Common myeloid progenitor, CD34-positive (primary cell): ENCODE results near the gene OR52N2.

Source experiments
- CTCF ChIA-PET: fragments of 350-600 bp; sonication (Branson Sonifier 250); formaldehyde crosslinking; loops from one replicate; lab custom pipeline; 2021; ENCODE audit warnings: antibody characterized with exemption; lab: Charles Lee
- POLR2A ChIA-PET: fragments of 350-600 bp; sonication (Branson Sonifier 250); formaldehyde crosslinking; loops from one replicate; lab custom pipeline; 2021; ENCODE audit warnings: antibody characterized with exemption; lab: Charles Lee
- DNase-seq, 3 donors: peaks; one replicate each; pipeline versions ENCODE4 v3.0.0 to v3.0.0-alpha.2; 2013
- H3K27ac ChIP-seq, 2 experiments: 1 replicate in 1 of 2; 2 replicates in 1 of 2; pipeline ENCODE4 v1.7.0; 2013; ENCODE audit warnings: inconsistent platforms in 2 of 2, low read length in 2 of 2, mild to moderate bottlenecking in 2 of 2, low read depth in 1 of 2, moderate library complexity in 1 of 2; ENCODE audit not compliant: severe bottlenecking in 2 of 2, insufficient read depth in 1 of 2, poor library complexity in 1 of 2
- H3K27me3 ChIP-seq, 5 experiments: replicated peaks in 2 of 5; 1 replicate in 3 of 5; 2 replicates in 2 of 5; pipeline versions ENCODE4 v1.6.1 to v1.7.0; 2013; ENCODE audit warnings: low read length in 4 of 5, mild to moderate bottlenecking in 2 of 5, moderate library complexity in 2 of 5, inconsistent platforms in 1 of 5; ENCODE audit not compliant: insufficient read depth in 5 of 5, control insufficient read depth in 4 of 5
- H3K36me3 ChIP-seq, 4 experiments: 1 replicate in 2 of 4; 2 replicates in 2 of 4; pipeline versions ENCODE4 v1.6.1 to v1.7.0; 2013; ENCODE audit warnings: low read length in 3 of 4, control low read depth in 1 of 4, mild to moderate bottlenecking in 1 of 4; ENCODE audit not compliant: control insufficient read depth in 4 of 4, insufficient read depth in 4 of 4
- H3K4me1 ChIP-seq, 4 experiments: 1 replicate in 3 of 4; 2 replicates in 1 of 4; pipeline versions ENCODE4 v1.6.1 to v1.7.1; 2013; ENCODE audit warnings: low read length in 3 of 4, mild to moderate bottlenecking in 3 of 4, control low read depth in 1 of 4, inconsistent platforms in 1 of 4, moderate library complexity in 1 of 4; ENCODE audit not compliant: control insufficient read depth in 4 of 4, insufficient read depth in 4 of 4; ENCODE audit errors: control extremely low read depth in 1 of 4
- H3K4me3 ChIP-seq, 7 experiments: 1 replicate in 4 of 7; 2 replicates in 3 of 7; pipeline versions ENCODE4 v1.5.1 to v1.7.0; 2013; ENCODE audit warnings: mild to moderate bottlenecking in 7 of 7, low read length in 6 of 7, moderate library complexity in 6 of 7, inconsistent platforms in 2 of 7, low read depth in 2 of 7, control low read depth in 1 of 7; ENCODE audit not compliant: insufficient read depth in 4 of 7, control insufficient read depth in 1 of 7; ENCODE audit errors: extremely low read depth in 1 of 7
- H3K9me3 ChIP-seq, 5 experiments: 1 replicate in 4 of 5; 2 replicates in 1 of 5; pipeline versions ENCODE4 v1.6.1 to v1.7.1; 2013; ENCODE audit warnings: low read length in 4 of 5, mild to moderate bottlenecking in 2 of 5, inconsistent platforms in 1 of 5, low read depth in 1 of 5, moderate library complexity in 1 of 5; ENCODE audit not compliant: control insufficient read depth in 4 of 5, insufficient read depth in 2 of 5; ENCODE audit errors: control extremely low read depth in 1 of 5
- WGBS: methylation state at CpG from one replicate; pipeline ENCODE4 v1.1.5; 2013; ENCODE audit not compliant: insufficient coverage; 5-methylcytosine and 5-hydroxymethylcytosine counted together

The OR52N2 gene

DNA sequence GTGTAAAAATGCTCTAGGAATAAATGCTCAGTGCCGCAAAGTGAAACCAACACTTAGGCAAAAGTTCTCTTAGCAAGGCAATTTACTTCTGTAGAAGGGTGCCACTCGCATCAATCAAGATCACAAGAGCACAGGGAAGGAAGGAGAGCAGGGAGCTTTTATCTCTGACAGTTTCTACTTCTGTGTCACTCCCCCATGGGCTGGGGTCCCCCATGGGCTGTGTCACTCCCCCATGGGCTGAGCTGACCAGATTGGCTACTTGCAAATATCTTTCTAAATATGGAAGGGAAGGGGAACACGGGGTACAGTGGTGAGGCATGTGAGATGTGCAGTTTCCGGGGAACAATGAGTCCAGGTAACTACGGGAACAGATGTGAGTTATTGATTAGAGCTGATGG, 397 bp downstream of the OR52N2 start:
- peaks cover 0 to 4% (median 2%) of the 10 kb centered on the region in 5 experiments for H3K9me3 ChIP-seq
- no peaks in the 10 kb centered on the region for H3K27me3 ChIP-seq
- H3K27ac ChIP-seq: peak overlapping the region; percentile 46 to 75
- H3K4me1 ChIP-seq: peaks cover 3 to 36% (median 13%) of the 10 kb centered on the region in 4 experiments
- ChIA-PET POLR2A (no interaction called here), CTCF (interaction anchor here (0.7 to 2.5 kb wide), 9 partner anchors 9 to 606 kb away, joined by 3 to 17 read pairs (median 5); partner anchors contain the start of genes OR52E5 and TRIM5)
- H3K4me3 ChIP-seq: peak overlapping the region; percentile 79 to 98 (median 89)
- peak; percentile 41 to 77 (median 74) for DNase-seq
- peaks cover 0 to 2% (median 0%) of the 10 kb centered on the region in 4 experiments for H3K36me3 ChIP-seq
- WGBS: 13% methylated on average over 4 of the region's 5 CpGs

DNA sequence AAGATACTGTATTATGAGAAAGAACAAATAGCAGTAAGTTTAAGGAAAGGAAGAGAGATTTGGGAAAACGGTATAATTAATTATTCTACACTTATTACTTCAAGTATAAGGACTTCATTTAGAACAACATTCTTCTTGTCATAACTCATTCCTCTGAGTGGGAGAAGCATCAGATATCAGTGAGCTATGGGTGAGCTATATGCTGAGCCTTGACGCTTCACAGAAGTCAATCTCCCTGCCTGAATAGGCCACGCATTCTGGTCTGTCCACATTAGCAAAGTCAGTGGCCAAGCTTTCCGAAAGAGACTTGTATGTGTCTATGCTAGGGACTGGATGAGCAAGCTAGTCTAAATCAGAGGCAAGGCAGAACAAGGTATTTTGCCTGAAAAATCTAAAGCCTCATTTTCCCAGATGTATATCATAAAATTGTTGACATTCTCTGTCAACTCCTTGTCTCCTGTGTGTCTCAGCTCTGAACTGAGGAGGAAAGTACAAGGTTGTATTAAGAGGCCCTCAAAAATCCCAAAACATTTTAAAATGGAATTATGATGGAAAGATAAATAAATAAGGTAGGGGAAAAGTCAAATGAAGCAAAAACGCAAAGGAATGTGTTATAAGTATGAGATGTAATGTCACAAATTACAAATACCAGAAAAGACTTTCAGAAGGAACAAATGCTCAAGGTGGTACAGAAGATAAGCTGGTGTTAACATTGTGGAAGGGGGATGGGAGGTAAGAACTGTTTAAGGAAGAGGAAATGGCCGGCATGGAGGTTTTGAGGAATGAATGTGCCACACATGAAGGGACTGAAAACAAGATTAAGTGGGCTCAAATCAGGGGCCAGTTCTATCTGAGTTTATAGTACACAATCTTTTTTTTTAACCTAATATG, 1.4 kb downstream of the OR52N2 start:
- Histone ChIP-seq H3K27me3 (no peaks in the 10 kb centered on the region), H3K4me1 (peaks cover 8 to 43% (median 17%) of the 10 kb centered on the region in 4 experiments), H3K9me3 (peaks cover 0 to 5% (median 0%) of the 10 kb centered on the region in 5 experiments), H3K36me3 (peaks cover 0 to 2% (median 0%) of the 10 kb centered on the region in 4 experiments), H3K27ac (peak overlapping the region in 1 of 2 experiments; percentile 75), H3K4me3 (peak overlapping the region in 3 of 7 experiments; percentile 45 to 98 (median 85))
- peak; percentile 80 to 94 (median 93) for DNase-seq
- 100% methylated on average over 3 of the region's 6 CpGs for WGBS
- CTCF ChIA-PET: interaction anchor here (0.6 to 2.5 kb wide), 11 partner anchors 8 to 607 kb away, joined by 3 to 17 read pairs (median 5); partner anchors contain the start of genes OR52E5 and TRIM5
- POLR2A ChIA-PET: interaction anchor here (0.6 to 1.3 kb wide), 2 partner anchors 120 to 186 kb away, joined by 3 read pairs; no protein-coding TSS in a partner anchor

DNA sequence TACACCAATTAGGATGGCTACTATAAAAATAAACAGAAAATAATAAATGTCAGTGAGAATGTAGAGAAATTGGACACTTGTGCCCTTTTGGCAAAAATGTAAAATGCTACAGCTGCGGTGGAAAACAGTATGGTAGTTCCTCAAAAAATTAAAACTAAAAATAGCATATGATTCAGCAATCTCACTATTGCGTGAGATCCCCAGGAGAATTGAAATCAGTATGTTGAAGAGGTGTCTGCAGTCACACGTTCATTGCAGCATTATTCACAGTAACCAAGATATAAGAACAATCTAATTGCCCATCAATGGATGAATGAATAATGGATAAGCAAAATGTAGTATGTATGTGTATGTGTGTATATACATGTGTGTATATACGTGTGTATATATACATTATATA, 6.8 kb downstream of the OR52N2 start:
- H3K4me3 ChIP-seq: no peak overlapping the region
- peak; percentile 82 to 95 (median 93) for DNase-seq
- ChIA-PET POLR2A (no interaction called here), CTCF (no interaction called here)
- no CpG with 5 or more reads among the region's 4 CpGs for WGBS
- H3K36me3 ChIP-seq: no peaks in the 10 kb centered on the region
- H3K27me3 ChIP-seq: no peaks in the 10 kb centered on the region
- H3K4me1 ChIP-seq: peaks cover 6 to 47% (median 18%) of the 10 kb centered on the region in 4 experiments
- H3K27ac ChIP-seq: peak overlapping the region; percentile 38 to 75
- H3K9me3 ChIP-seq: peaks cover 0 to 5% (median 0%) of the 10 kb centered on the region in 5 experiments

DNA sequence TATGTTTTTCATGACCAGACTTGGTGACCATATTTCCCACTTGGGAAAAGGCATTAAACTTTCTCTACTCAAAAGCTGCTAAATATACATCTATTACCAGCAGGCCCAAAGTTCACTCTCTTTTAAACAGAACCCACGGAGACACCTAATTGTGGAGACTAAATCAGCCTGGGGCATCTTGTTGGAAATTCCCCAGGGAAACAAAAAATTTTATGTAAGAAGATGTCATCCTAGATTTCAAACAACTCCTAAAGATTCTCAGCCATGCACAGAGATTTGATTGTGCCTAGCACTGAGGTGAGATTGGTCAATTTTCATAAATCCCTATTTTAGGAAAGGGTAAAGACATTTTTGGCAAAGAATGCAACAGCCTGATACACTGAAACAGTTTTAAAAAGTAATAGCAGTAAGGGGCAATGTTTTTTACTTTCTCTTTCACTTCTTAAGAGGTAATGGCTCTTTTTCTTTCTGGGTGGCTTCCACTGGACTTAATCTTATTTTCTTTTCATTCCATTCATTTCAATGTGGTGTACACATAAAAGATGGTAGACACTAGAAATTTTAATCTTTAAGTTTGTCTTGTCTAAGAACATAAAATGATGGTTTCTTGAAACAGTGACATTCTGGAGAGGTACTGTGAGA, 9.6 kb downstream of the OR52N2 start:
- Histone ChIP-seq H3K4me1 (peaks cover 6 to 40% (median 17%) of the 10 kb centered on the region in 4 experiments), H3K4me3 (peak overlapping the region in 5 of 7 experiments; percentile 2 to 70 (median 29)), H3K27me3 (no peaks in the 10 kb centered on the region), H3K36me3 (no peaks in the 10 kb centered on the region), H3K27ac (peak overlapping the region; percentile 20 to 71), H3K9me3 (peaks cover 0 to 5% (median 0%) of the 10 kb centered on the region in 5 experiments)
- peak; percentile 25 to 67 (median 55) for DNase-seq
- no CpG with 5 or more reads among the region's 1 CpG for WGBS
- CTCF ChIA-PET: interaction anchor here (1.0 kb wide), 1 partner anchor 9 kb away, joined by 4 read pairs; no protein-coding TSS in a partner anchor
- POLR2A ChIA-PET: interaction anchor here (0.6 kb wide), 1 partner anchor 104 kb away, joined by 3 read pairs; no protein-coding TSS in a partner anchor

DNA sequence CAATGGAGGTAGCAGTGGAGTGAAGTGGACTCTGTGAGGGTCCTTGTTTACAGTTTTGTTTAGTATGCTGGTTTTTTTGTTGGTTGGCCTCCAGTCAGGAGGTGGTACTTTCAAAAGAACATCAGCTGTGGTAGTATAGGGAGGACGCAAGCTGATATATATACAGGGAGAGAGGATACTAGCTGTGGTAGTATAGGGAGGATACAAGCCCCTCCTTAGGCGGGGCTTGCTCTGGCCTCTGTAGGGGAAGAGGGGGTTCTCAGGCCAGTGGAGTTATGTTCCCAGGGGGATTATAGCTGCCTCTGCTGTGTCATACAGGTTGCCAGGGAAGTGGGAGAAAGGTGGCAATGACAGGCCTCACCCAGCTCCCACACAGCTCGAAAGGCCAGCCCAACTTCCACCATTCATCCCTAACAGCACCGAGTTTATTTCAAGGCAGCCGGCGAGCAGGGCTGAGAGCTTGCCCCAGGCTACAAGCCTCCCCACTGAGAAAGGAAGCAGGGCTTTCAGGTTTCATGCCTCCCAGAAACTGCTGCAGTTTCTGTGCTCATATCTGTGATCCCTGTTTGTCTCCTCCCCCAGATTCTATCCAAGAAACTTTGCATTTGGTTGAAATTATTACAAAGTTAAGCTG, 22.6 kb downstream of the OR52N2 start:
- POLR2A ChIA-PET: interaction anchor here (0.6 kb wide), 1 partner anchor 406 kb away, joined by 3 read pairs; no protein-coding TSS in a partner anchor
- no peak overlapping the region for H3K27ac ChIP-seq
- WGBS: 84% methylated on average over 4 of the region's 6 CpGs
- H3K9me3 ChIP-seq: no peaks in the 10 kb centered on the region
- CTCF ChIA-PET: no interaction called here
- H3K4me1 ChIP-seq: no peaks in the 10 kb centered on the region
- DNase-seq: no peak
- H3K27me3 ChIP-seq: no peaks in the 10 kb centered on the region
- no peaks in the 10 kb centered on the region for H3K36me3 ChIP-seq
- H3K4me3 ChIP-seq: no peak overlapping the region

- Histone ChIP-seq H3K9me3 (peaks cover 0 to 3% (median 0%) of the 10 kb centered on the region in 5 experiments), H3K27ac (no peak overlapping the region), H3K4me1 (no peaks in the 10 kb centered on the region), H3K27me3 (no peaks in the 10 kb centered on the region), H3K4me3 (no peak overlapping the region), H3K36me3 (no peaks in the 10 kb centered on the region)
- no CpG with 5 or more reads among the region's 2 CpGs for WGBS
- DNase-seq: no peak
- ChIA-PET POLR2A (no interaction called here), CTCF (no interaction called here)
Observed at GRCh38 chr11:5833446-5833845, 24.7 kb downstream of the OR52N2 start.
